HG02852 (cell line): Measurements from ENCODE around the gene COPA.
"Not testable (repeated sequence)": the region's sequence is repeated elsewhere in the genome, so short reads cannot be mapped to it uniquely, and the experiment has no call there.

Experiments
- ATAC-seq: cut with Tn5 transposase; IDR thresholded peaks from one replicate; pipeline ENCODE4 v1.9.1; 2021; ENCODE audit warnings: mild to moderate bottlenecking, moderate library complexity; ENCODE audit not compliant: unreplicated experiment

The COPA gene

DNA sequence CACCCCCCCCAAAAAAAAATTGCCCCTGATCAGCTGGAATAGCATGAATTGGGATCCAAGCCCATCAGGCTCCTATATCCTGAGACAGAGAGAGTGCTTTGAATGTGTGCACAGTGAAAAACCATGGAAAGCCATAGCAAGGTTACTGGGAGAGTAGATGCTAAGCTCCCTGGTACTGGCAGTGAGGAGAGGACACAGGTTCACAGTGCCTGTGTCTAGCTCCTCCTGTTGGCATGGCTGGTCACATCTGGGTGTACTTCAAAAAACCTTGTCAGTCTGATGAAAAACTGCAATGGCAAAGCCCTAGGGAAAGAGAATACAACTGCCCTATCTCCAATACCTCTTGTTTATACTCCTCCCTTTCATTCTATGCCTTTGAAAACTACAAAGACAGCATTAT lies 12.9 kb downstream of the COPA start:
- no peak for ATAC-seq

DNA sequence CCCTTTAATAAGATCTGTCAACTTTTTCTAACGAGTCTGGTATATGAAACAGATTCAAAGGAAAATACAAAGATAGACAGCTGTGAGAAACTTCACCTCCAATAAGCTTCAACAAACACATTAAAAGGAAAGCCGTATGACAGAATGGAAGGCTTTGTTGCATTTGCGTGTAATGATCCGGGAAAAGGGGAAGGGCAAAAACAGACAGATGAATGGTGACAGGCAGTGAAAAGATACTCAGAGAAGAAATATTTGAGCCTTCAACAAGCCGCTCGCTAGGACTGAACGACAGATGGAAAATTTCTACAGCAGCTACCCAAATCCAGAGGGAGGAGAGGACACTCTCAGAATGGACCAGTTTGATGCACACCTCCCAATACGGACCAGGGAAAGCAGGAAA lies 14.9 kb downstream of the COPA start:
- no peak for ATAC-seq

DNA sequence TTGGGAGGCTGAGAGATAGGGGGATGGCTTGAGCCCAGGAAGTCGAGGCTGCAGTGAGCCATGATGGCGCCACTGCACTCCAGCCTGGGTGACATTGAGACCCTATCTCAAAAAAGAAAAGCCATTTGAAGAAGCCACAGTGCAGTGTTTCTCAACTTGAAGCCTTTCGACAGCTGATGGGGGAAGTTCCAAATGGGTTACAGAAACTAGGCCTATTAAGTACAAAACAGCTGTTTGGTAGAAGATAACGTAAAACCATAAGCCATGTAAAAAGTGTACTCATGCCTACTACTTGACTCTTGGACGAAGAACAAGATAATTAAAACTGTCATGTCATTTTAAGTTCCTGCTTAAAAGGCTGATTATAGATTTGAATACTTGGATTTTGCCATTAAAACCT lies 16.6 kb downstream of the COPA start:
- no peak for ATAC-seq

DNA sequence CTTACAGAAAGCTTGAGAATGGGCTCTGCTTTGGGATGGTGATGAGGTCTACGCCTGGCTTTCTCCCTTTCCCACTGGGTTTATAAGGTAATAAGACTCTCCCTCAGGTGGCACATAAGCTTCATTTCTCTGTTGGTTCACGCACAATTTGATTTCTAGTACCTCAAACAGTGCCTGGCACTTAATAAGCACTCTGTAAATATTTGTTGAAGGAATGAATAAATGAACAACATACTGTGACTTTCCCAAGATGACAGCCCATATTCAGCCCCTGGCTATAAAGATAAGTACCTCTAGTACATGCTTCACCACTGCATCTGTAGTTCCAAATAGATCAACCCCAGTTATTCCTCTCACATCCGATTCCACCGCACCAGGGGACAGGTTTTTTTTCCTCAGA lies 17.8 kb downstream of the COPA start:
- no peak for ATAC-seq

DNA sequence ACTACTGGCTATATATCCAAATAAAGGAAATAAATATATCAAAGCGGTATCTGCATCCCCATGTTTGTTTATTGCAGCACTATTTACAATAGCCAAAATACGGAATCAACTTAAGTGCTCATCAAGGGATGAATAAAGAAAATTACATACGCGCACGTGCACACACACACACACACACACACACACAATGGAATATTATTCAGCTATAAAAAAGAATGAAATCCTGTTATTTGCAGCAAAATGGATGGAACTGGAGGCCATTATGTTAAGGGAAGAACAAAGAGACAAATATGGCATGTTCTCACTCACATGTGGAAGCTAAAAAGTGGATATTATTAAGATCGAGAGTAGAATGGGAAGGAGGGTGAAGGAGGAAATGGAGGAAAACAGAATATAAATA lies 20.2 kb downstream of the COPA start:
- no peak for ATAC-seq

DNA sequence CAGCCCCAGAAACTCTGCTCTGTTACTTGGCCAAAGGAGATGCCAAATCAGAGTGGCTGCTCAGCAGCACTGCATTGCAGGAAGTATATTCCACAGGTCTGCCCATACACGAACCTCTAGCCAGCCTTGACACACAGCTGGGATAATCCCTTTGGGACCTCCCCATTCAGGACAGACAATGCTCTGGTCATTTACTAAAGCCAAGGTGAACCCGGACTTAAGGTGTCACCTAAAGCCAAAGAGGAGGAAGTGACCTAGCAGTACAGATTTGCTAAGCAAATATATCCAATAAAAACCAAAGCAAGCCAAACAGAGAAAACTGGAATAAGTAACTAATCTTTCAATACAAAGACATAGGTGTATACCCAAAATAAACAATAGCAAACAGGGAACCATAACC lies 27.7 kb downstream of the COPA start:
- no peak for ATAC-seq

DNA sequence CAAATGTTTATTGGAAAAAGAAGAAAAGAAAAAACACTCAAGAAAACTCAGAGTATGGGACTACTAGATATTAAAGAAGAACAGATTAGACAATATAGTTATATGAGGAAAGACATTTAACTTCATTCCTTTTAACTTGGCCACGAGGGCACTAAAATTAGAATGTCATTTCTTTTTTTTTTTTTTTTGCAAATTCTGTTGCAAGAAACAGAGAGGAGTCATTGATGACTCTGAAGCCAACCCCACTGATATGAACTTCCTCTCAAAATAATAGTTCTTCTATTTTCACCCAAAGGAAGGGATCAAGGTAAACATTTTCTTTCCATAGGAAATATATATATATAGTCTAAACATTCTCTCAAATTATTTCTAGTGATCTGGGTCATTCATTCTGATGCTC lies 33.5 kb downstream of the COPA start:
- no peak for ATAC-seq

DNA sequence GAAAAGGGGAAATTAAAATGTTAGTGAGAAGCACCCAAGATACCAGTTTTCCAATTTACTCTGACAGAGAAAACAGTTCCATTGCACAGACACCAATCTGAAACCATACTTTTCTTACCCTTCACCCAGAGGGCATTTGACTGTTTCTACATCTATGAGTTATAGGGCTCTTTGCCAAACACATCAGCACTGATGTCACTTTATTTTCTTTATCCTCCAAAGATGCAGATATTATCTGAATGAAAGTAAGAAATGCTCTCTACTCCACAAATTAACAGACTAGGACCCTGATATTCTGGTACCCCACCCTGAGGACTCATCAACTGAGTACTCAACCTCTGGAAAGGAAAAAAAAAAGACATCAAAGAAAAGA lies 33.9 kb downstream of the COPA start:
- ATAC-seq: no peak

DNA sequence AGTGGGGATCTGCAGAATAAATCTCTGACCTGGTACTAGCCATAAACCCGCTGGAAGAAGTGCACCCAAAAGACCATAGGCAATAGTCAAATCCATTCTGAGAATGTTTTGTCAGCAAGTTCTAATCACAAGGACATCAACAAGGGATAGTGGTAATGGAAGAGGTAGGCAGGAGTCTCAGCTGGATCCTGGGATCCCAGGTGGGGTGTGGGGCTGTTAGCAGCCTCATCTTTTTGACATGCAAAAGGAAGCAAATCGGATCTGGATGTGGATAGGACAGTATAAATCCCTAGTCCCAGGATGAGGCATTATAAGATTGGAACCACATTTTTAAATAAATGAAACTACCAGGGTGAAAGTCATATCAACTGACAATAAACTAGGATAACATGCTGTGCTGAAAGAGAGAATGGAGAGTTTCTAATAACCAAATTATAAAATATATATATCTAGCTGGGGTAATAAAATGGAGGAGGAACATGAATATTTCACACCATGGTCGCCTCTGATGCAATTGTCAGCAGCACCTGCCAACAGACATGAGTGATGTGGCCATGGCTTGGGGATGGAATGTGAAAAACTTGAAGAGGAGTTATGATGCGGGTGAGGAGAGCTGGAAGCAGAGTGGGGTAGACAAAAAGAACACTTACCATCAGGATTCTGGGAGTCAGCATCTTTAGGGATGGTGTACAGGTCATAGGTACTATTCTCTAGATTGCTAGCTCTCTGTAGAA lies 34.4 kb downstream of the COPA start:
- ATAC-seq: no peak

DNA sequence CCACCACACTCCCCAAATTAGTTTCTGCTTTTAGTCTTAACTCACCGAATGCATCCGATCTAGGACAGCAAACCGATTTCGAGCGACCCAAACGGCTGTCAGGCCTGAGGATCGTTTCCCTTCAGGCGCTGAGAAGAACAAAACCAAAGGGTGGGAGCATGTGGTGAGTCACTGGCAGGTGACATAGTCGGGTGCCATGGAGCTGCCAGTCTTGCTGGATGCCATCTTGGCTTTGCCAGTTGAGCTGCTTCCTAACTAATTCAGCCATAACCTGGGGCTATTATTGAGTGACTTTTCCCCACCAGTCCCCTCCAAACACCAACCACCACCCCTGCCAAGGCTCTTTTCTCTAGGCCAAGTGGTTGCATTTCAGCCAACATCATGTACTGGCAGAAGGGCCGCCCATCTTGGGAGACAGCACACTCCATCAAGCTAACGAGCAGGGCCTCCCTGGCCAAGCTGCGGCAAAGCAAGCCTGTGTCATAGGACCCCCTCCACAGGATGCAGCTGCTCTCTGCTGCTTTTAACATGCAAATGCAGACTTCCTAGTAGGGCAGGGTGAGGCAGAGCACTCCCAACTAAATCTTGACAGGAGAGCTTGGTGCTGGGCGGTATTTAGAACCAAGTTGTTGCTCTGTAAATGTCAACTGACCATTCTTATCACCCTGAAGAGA lies 35.8 kb downstream of the COPA start:
- no peak for ATAC-seq

DNA sequence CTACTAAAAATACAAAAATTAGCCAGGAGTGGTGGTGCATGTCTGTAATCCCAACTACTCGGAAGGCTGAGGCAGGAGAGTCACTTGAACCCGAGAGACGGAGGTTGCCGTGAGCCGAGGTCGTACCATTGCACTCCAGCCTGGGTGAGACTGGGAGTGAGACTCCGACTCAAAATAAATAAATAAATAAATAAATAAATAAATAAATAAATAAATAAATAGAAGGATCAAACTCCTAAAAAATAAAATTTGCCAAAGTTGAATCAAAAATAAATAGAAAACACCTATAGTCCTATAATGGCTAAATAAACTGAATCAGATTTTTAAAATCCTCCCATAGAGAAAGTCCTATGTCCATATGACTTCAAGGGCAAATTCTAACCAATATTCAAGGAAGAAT lies 42.9 kb downstream of the COPA start:
- ATAC-seq: no peak

DNA sequence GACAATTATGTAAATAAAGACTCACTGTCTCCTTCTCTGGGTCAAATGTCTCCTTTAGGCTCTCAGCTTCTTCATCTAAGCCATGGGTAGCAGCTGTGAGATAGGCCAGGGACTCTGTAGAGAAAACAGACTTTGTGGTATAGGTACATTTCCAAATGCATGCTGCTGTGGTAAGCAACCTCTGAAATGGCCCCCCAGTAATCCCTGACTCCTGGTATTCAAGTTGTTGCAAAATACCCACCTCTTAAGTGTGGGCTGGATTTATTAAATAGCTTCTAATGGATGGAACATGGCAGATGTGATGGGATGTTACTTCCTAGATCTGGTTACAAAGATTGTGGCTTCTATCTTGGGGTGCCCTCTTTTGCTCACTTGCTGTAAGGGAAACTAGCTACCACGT lies 47.0 kb downstream of the COPA start:
- ATAC-seq: no peak

DNA sequence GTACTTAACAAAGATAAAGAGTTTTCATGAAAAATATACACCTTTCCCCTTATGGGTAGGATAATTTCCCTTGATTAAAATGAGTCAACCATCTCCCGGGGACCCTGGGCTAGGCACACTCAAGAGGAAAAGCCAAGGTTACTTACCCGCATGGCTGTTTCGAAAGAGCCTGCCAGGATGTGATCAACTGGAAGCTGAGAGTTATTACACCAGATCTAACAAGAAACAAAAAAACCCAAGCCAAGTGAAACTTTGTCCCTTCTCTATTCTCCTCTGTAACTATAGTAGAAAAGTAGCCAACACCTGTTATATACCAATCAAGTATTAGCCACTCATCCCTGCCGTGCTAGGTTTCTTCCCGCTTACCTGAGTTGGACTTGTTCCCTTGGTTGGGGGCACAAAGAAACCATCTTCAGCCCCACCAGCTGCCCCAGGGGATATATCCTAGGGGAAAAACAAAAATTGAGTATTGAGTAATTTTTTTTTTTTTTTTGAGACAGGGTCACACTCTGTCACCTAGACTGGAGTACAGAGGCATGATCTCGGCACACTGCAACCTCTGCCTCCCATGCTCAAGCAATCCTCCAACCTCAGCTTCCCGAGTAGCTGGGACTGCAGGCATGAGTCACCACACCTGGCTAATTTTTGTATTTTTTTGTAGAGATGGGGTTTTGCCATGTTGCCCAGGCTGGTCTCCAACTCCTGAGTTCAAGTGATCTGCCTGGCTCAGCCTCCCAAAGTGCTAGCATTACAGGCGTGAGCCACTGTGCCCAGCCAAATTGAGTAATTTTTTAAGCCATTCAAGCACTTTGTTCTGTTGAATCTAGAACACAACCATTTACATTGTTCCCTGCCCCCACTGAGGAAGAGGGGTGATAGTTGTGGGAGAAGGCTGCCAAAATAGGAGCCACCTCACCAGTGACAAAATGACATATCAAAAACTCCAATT lies 49.8 kb downstream of the COPA start:
- ATAC-seq: no peak

DNA sequence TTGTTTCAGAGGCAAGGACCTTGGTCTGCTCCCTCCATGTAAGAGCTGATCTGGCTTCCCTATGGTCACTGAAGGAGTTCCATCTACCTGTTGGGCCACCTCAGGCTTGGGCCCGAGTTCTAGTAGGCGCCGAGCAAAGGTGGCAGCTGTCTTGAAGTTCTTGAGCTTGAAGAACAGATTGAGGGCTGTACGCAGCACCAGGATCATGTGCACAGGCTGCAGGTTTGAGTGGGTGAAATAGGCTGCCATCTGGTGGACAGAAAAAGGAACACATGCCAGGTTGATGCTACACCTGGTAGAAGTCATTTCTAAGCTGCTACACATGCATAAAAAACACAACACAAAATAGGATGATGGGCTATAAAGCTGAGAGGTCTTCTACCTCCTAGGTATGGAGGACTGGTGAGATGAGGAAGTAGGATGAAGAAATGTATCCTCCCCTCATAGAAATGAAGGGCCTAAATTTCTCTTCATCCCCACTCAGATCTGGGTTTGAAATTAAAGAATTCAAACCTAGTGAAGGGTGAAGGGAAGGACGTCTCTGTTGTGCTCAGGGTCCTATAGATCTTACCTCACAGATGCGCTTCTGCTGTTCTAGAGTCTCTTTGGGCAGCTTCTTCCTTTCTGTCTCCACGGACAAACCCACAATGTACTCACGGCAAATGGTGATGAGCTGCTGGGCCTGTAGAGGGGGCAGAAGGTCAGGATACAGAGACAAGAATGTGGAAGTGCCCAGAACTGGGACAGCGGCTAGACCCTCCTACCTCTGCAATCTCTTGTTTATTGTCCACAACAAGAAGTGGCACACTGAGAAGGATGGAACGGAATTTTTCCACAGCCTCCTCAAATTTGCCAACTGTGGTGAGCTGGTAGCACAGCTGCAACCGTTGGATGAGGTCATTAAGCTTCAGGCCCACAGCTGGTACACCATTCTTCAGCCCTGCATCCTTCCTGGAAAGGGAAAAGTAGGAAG lies 51.5 kb downstream of the COPA start:
- ATAC-seq: no peak

DNA sequence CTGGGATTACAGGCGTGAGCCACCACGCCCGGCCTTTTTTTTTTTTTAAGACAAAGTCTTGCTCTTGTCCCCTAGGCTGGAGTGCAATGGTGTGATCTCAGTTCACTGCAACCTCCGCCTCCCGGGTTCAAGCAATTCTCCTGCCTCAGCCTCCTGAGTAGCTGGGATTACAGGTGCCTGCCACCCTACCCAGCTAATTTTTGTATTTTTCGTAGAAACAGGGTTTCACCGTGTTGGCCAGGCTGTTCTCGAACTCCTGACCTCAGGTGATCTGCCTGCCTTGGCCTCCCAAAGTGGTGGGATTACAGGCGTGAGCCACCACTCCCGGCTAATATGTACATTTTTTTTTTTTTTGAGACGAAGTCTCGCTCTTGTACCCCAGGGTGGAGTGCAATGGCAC lies 55.3 kb downstream of the COPA start:
- ATAC-seq: not testable (repeated sequence)

DNA sequence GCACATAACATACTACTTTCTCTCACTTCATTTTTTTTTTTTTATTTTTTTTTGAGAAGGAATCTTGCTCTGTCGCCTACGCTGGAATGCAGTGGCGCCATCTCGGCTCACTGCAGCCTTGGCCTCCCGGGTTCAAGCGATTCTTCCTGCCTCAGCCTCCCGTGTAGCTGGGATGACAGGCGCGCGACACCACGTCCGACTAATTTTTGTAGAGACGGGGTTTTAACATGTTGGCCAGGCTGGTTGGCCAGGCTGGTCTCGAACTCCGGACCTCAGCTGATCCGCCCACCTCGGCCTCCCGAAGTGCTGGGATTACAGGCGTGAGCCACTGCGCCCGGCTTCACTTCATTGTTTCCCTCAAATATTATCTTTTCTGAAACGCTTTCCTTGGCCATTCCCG lies 57.5 kb downstream of the COPA start:
- ATAC-seq: no peak

DNA sequence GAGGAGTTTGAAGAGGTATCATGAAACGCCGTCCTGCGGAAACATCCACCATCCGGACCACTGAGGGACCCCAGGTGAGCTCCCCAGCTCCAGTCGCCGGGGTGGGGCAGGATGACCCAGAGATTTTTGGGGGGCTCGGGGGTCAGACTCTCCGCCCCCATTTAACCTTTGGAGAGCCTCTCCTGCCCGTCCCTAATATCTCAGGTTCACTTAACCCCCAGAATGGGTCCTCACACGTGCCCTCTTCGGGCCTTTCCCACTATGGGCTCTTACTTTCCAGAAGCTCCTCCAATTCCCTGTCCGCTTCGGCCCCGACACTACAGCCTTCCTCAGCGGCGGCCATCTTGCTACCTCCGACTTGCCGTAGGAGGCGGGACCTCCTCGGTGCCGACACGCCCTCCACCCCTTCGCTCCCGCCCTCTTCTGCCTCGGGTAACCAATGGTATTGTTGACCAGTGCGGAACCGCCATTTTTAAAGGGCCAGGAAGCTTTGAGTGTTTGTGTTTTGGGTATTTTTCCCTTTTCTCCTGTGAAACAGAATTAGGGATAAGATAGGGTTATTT lies 58.2 kb downstream of the COPA start, which contains the start of gene PEX19:
TSS of gene PEX19 (minus strand) at position 352 of the 563 bp plus-strand sequence. CDS start at position 343, 9 bp downstream.
- ATAC-seq: peak; percentile 95

DNA sequence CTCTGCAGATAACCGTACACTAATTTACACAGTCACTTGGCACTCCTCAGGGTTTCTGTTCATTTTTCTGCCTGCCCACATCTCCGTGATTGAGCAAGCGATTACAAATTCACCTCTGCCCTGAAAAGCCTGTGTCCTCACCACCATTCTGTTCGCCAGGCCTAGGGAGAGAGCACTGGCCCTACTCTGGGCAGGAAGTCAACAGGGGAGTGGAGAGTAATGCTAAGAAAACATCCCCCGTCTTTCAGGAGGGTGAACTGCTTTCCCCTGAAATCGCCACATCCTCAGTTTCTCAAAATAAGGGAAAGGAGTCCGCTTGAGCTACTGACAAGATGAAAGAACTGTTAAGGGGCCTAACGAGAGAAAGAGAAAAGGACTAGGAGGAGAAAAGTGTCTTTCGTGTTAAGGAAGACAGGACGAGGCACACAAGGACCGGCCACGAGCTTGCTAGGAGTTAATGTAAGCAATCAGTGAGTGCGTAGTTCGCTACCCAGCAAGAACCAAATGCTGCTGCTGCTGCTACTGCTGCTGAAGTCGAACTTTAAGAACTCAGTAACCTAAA lies 58.7 kb downstream of the COPA start:
- peak; percentile 21 for ATAC-seq

DNA sequence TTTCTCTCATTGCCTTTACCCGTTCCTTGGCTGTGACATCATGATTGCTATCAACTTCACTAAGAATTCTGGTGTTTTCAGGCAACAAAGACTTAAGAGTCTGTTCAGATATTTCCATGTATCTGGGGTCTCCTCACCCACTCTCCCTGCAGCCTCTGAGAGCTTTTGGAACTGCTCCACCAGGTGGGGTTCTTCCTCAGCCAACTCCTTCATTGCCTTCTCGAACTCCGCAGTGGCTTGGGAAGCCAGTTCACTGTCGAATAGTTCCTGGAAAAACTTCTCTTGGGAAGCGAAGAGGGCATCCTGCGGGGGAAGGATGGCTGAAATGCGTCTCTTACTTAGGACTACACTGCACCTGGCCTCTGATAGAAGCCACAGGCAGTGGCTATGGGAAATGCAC lies 60.2 kb downstream of the COPA start:
- no peak for ATAC-seq

DNA sequence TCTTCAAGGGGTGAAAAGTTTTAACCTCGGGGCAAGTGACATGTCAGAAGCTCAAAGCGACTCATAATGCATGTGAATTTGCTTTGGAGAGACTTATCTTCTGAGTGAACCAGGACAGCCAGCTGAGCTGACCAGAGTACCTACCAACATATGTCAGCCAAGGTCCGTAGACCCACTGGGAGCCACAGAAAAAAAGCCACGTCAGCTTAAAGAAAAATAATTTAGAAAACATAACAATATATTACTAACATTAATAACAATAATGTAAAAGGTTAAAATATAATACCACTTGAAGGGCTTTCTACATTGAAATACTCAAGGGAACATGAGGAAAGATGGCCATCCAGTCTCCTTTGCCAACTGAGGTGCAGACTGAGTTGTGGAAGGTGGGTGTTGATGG lies 65.1 kb downstream of the COPA start:
- no peak for ATAC-seq
